SK-N-MC (cell line): ENCODE measurements around the gene TRAPPC3.

ENCODE experiments used
- DNase-seq: peaks from one replicate; pipeline ENCODE4 v3.0.0-alpha.2; 2011; ENCODE audit warnings: low read depth, low spot score
- H3K27ac ChIP-seq: fragments of 200-600 bp; sonication (generic); 2 replicates; pipeline ENCODE4 v1.5.1; 2016; ENCODE audit warnings: mixed run types
- H3K36me3 ChIP-seq: fragments of 200-600 bp; sonication (generic); 2 replicates; pipeline ENCODE4 v1.6.1; 2017; ENCODE audit warnings: antibody characterized with exemption, low read length, mixed read lengths; ENCODE audit not compliant: insufficient read depth
- H3K4me3 ChIP-seq: fragments of 200-600 bp; sonication (generic); 2 replicates; pipeline ENCODE4 v1.5.1; 2016
- H3K9ac ChIP-seq: fragments of 200-600 bp; sonication (generic); 2 replicates; pipeline ENCODE4 v1.8.0; 2017; ENCODE audit warnings: mixed run types, mixed read lengths; ENCODE audit not compliant: insufficient read length
- H3K9me3 ChIP-seq: fragments of 200-600 bp; sonication (generic); 2 replicates; pipeline ENCODE4 v1.6.1; 2017; ENCODE audit warnings: low read depth, mild to moderate bottlenecking, antibody characterized with exemption, low read length, moderate library complexity, mixed read lengths
- EZH2 ChIP-seq: fragments of 200-600 bp; sonication (generic); IDR thresholded peaks from one replicate; pipeline ENCODE4 v1.6.1; 2017; ENCODE audit warnings: antibody characterized with exemption
- FOXP2 ChIP-seq: optimal IDR thresholded peaks from 2 replicates; pipeline ENCODE3; 2011; ENCODE audit warnings: mild to moderate bottlenecking, moderate library complexity; ENCODE audit not compliant: insufficient read depth; ENCODE audit errors: extremely low read length, control extremely low read depth
- POLR2AphosphoS5 ChIP-seq: IDR thresholded peaks from 2 replicates; pipeline ENCODE4 v1.6.1; 2012; ENCODE audit warnings: mild to moderate bottlenecking, low read depth, low read length, borderline replicate concordance

The TRAPPC3 gene

DNA sequence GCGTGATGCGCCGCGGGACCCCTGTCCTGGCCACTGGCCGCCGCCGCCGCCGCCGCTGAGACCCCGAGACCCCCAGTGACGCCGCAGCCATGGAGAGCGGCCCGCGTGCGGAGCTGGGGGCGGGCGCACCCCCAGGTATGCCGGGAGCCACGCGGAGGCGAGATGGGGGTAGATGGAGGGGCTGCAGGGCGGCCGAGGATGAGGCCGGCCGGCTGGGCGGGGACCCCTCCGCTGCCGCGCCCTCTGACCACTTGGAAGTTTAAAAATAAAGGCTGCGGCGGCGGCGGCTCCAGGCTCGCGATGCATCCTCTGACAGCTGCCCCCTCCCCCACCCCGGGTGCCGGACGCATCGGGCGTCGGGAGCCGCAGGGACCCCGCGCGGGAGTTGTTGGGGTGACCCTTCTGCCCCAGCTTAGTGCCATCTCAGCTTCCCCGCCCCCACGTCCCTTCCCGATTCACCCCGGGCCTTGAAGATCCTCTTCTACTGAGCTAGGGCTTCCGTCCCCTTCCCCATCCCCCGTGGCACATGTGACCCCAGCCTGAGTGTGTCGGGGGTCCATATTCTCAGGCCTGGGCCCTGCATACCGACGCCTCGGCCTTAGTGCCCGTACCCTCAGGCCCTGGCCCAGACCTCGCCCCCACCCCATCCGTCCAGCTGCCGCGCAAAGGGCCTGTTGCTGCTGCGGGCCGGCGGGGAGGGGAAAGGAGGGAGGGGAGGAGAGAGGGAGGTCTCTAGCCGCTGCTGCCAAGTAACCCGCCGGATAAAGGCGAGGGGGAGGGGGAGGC, 7.2 kb upstream of the TRAPPC3 start:
- Histone ChIP-seq H3K9me3 (no peaks in the 10 kb centered on the region), H3K36me3 (peaks cover 12% of the 10 kb centered on the region; the same call in 1 of the 2 replicates), H3K9ac (peak overlapping the region; percentile 88), H3K4me3 (peak overlapping the region; percentile 98), H3K27ac (peak overlapping the region; percentile 89)
- no peak for TF ChIP-seq POLR2AphosphoS5
- no peak for DNase-seq

DNA sequence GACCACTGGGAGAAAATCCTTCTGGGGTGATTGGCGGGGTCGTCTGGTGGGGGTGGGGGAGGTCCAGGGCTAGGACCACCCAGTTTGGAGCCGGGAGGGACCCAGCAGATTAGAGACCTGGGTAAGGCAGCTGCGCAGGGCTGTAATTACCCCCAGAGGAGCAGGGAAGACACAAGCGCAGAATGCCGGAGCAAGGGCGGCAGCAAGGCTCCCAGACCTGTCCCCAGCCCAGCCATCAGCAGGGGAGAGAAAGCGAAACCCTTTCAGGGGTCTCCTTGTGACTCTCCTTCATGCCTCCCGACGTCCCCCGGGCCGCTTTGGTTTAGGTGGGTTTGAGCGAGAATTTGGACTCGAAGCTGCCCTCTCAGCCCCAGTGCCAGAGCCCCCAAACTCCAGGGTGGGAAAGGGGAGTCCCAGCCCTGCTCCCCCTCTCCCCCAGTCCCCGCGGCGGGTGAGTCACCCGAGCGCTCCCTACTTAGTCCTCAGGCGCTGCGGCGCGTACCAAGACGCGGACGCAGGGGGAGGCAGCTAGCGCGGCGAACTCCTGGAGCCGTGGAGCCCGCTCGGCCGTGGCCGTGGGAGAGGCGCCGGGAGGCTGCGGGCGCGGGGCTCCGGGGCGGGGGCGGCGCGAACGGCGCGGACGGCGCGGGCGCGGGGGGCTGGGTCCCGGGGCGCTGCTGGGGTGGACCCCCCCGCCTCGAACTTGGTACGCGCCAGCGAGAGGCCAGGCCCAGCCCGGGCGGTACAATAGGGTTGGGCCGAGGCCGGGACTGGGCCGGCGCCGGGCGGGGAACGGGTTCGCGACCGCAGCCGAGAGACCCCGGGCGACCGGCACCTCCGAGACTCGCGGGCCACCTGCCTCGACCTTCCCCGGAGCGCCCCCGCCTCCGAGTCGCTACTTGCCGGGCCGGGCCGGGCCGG, 6.4 kb upstream of the TRAPPC3 start, which contains the start of gene MAP7D1:
Gene MAP7D1 (plus strand): TSS at position 753 of the 921 bp plus-strand sequence. CDS start 258 bp downstream, outside the sequence.
- DNase-seq = no peak
- Histone ChIP-seq H3K36me3 (peaks cover 9% of the 10 kb centered on the region; the same call in 1 of the 2 replicates), H3K27ac (peak within 1 kb of the TSS; percentile 89), H3K9ac (peak within 1 kb of the TSS; percentile 88), H3K9me3 (no peaks in the 10 kb centered on the region), H3K4me3 (peak within 1 kb of the TSS; percentile 98)
- TF ChIP-seq FOXP2 = no peak
- peak; percentile 91 for TF ChIP-seq POLR2AphosphoS5
- TF ChIP-seq EZH2 = no peak

DNA sequence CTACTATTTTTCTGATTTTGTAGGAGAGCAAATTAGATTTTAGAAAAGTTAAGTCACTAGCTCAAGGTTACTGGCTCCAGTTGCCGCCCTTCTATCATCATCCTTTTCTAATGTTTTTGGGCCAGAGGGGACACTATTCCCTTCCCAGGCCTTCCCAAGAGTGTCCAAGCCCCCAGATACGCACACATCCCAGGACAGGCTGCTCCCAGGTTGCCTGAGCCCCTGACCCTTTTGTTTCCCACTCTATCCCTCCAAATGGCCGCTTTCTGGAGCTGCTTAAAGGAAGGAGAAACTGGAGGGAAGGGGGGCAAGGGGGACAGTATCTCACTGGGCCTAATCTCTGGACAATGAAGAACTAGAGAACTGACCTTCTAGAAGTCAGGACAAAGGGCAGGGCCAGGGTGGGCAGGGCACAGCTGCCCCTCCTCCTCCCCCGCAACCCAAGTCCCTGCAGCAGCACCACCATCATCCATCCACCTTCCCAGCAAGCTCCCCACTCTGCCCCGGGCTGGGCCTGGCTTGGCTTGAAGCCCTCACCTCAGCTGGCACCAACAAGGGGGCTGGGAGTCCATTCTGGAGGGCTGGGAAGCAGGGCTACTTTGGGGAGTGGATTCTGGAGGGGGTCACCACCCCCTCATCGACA, 5.6 kb upstream of the TRAPPC3 start:
- no peak for DNase-seq
- Histone ChIP-seq H3K27ac (peak overlapping the region; percentile 89; the same call in 1 of the 2 replicates), H3K36me3 (peaks cover 8% of the 10 kb centered on the region; the same call in 1 of the 2 replicates), H3K9me3 (no peaks in the 10 kb centered on the region), H3K4me3 (peak overlapping the region; percentile 98), H3K9ac (peak overlapping the region; percentile 88)
- TF ChIP-seq FOXP2 = no peak
- no peak for TF ChIP-seq POLR2AphosphoS5
- TF ChIP-seq EZH2 = no peak

DNA sequence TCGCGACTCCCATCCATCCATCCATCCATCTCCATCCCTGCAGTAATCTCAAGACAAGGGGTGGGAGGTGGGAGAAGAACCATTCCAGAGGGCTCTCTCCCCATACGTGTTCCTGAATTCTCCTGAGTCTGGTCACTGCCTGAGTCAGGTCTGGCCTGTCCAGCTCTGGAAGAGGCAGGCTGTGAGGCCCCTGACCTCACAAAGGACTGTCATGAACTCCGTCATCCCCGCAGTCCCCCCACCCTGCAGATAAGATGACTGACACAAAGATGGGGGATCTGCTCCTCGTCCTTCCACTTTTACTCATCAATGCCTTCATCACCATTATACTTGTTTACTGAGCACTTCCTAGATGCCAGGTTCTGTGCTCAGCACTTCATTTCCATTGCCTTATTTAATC, 5.0 kb upstream of the TRAPPC3 start:
- TF ChIP-seq FOXP2 (no peak), EZH2 (no peak), POLR2AphosphoS5 (no peak)
- no peak overlapping the region for H3K4me3 ChIP-seq
- H3K9me3 ChIP-seq = no peaks in the 10 kb centered on the region
- H3K36me3 ChIP-seq = peaks cover 5% of the 10 kb centered on the region; the same call in 1 of the 2 replicates
- H3K9ac ChIP-seq = no peak overlapping the region
- H3K27ac ChIP-seq = 0 out of 2 replicates have a peak overlapping the region, but pooled peaks have one; percentile 21
- no peak for DNase-seq

DNA sequence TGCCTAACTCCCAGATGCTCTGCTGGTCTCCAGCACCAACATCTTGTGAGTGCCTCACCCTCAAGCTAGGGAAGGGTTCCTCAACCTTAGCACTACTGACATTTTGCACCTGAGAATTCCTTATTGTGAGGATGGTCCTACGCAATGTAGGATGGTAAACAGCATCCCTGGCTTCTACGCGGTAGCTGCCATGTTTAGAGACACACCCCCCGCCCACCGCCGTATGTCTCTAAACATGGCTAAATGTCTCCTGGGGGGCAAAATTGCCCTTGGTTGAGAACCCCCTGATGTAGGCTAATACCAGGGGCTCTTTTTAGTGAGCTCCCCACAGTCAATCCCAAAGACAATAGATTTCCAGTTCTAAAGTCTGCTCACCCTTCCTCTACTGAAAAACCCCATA, 4.2 kb upstream of the TRAPPC3 start:
- Histone ChIP-seq H3K27ac (0 out of 2 replicates have a peak overlapping the region, but pooled peaks have one; percentile 95), H3K9ac (no peak overlapping the region), H3K4me3 (no peak overlapping the region), H3K9me3 (no peaks in the 10 kb centered on the region), H3K36me3 (peaks cover 5% of the 10 kb centered on the region; the same call in 1 of the 2 replicates)
- no peak for DNase-seq
- TF ChIP-seq FOXP2 (no peak), POLR2AphosphoS5 (no peak), EZH2 (no peak)

DNA sequence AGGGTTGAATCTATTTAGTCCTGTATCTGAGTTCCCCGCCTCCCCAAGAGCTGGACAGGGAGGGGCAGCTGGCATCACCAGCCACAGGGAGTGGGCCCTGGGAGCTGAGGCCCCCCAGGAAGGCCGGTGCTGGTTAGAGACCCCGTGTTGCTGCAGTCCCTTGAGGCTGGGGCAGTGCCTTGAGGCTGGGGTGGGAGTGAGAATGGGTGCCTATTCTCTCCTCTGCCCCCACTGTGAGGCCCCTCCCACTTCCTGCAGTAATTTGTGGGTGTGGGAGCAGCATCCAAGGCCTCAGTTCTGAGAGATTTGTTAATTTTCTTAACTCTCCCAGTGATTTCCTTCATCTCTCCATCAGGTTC, 2.5 kb upstream of the TRAPPC3 start:
- DNase-seq = no peak
- Histone ChIP-seq H3K36me3 (peaks cover 9% of the 10 kb centered on the region; the same call in 1 of the 2 replicates), H3K9me3 (no peaks in the 10 kb centered on the region), H3K27ac (peak overlapping the region; percentile 95), H3K9ac (peak overlapping the region; percentile 50), H3K4me3 (peak overlapping the region; percentile 67)
- TF ChIP-seq FOXP2 = no peak
- TF ChIP-seq POLR2AphosphoS5 = peak; percentile 55

DNA sequence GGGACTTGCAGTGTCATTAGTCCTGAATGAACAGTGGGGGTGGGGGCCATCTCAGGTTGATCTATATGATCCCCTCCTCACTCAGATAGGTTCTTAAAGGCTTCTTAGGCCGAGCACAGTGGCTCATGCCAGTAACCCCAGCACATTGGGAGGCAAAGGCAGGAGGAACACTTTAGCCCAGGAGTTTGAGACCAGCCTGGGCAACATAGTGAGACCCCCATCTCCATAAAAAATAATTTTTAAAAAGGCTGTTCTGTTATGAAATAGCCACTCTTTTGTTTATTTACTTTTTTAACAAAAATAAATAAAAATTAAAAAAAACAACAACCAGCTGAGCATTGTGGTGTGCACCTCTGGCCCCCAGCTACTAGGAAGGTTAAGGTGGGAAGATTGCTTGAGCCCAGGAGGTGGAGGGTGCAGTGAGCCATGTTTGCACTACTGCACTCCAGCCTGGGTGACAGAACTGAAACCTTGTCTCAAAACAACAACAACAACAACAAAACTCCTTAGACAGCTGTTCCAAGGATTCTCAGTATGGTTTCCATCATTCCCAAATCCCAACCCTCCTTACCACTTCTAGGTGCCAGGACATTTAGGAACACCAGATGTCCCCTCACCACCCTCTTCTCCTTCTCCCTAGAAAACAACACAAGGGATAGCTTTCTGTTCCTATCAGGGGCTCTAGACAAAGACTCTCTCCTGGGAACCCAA, 2.0 kb upstream of the TRAPPC3 start:
- TF ChIP-seq EZH2 (no peak), POLR2AphosphoS5 (no peak; the same call in 1 of the 2 replicates), FOXP2 (no peak)
- Histone ChIP-seq H3K36me3 (peaks cover 13% of the 10 kb centered on the region; the same call in 1 of the 2 replicates), H3K9ac (peak overlapping the region; percentile 50), H3K27ac (peak overlapping the region; percentile 95), H3K9me3 (no peaks in the 10 kb centered on the region), H3K4me3 (peak overlapping the region; percentile 67)
- no peak for DNase-seq
